GM23248 (cell line): Measurements from ENCODE around the gene FKBP1A. TPM values are rescaled to one million over a fixed set of nuclear protein-coding genes. Genes with fewer than 3 reads are reported as not detected.

Experiments used
- DNase-seq: peaks from one replicate; pipeline ENCODE4 v3.0.0-alpha.2; 2015
- H2AFZ ChIP-seq: fragments of 200-600 bp; sonication (generic); 2 replicates; pipeline ENCODE4 v1.6.1; 2016; ENCODE audit warnings: antibody characterized with exemption
- H3F3A ChIP-seq: fragments of 200-600 bp; sonication (generic); 2 replicates; pipeline ENCODE4 v1.6.1; 2016; ENCODE audit warnings: mild to moderate bottlenecking, antibody characterized with exemption, mixed run types; ENCODE audit not compliant: insufficient read depth
- H3K27ac ChIP-seq: fragments of 200-600 bp; sonication (generic); 2 replicates; pipeline ENCODE4 v1.5.1; 2016; ENCODE audit warnings: mild to moderate bottlenecking
- H3K27me3 ChIP-seq: fragments of 200-600 bp; sonication (generic); replicated peaks from 2 replicates; pipeline ENCODE4 v1.6.1; 2016; ENCODE audit warnings: mild to moderate bottlenecking; ENCODE audit not compliant: insufficient read depth
- H3K36me3 ChIP-seq: fragments of 200-600 bp; sonication (generic); 2 replicates; pipeline ENCODE4 v1.6.1; 2016; ENCODE audit warnings: low read depth, mild to moderate bottlenecking
- H3K4me1 ChIP-seq: fragments of 200-600 bp; sonication (generic); 2 replicates; pipeline ENCODE4 v1.6.1; 2016; ENCODE audit warnings: mild to moderate bottlenecking; ENCODE audit not compliant: insufficient read depth
- H3K4me2 ChIP-seq: fragments of 200-600 bp; sonication (generic); one replicate; pipeline ENCODE4 v1.6.1; 2016; ENCODE audit warnings: mild to moderate bottlenecking; ENCODE audit not compliant: unreplicated experiment
- H3K4me3 ChIP-seq: fragments of 200-600 bp; sonication (generic); 2 replicates; pipeline ENCODE4 v1.5.1; 2016; ENCODE audit warnings: mild to moderate bottlenecking
- H3K79me2 ChIP-seq: fragments of 200-600 bp; sonication (generic); 2 replicates; pipeline ENCODE4 v1.6.1; 2016; ENCODE audit warnings: mild to moderate bottlenecking; ENCODE audit not compliant: insufficient read depth
- H3K9ac ChIP-seq: fragments of 200-600 bp; sonication (generic); 2 replicates; pipeline ENCODE4 v1.6.1; 2016; ENCODE audit warnings: mild to moderate bottlenecking
- H3K9me2 ChIP-seq: fragments of 200-600 bp; sonication (generic); 2 replicates; pipeline ENCODE4 v1.6.1; 2016; ENCODE audit warnings: mixed run types, mild to moderate bottlenecking, moderate library complexity; ENCODE audit not compliant: insufficient read depth
- H3K9me3 ChIP-seq: fragments of 200-600 bp; sonication (generic); one replicate; pipeline ENCODE4 v1.6.1; 2017; ENCODE audit warnings: low read depth
- H4K20me1 ChIP-seq: fragments of 200-600 bp; sonication (generic); 2 replicates; pipeline ENCODE4 v1.6.0; 2016; ENCODE audit not compliant: insufficient read depth
- EZH2 ChIP-seq: fragments of 200-600 bp; sonication (generic); IDR thresholded peaks from 2 replicates; pipeline ENCODE4 v1.6.1; 2018; ENCODE audit warnings: antibody characterized with exemption, mild to moderate bottlenecking; ENCODE audit not compliant: insufficient read depth, poor library complexity, severe bottlenecking
- EZH2phosphoT487 ChIP-seq: fragments of 200-600 bp; sonication (generic); IDR thresholded peaks from 2 replicates; pipeline ENCODE4 v1.6.1; 2018; ENCODE audit warnings: antibody characterized with exemption, moderate library complexity, mild to moderate bottlenecking, low read depth; ENCODE audit not compliant: insufficient read depth
- WGBS, 2 experiments: methylation state at CpG; one replicate each; pipeline ENCODE4 v1.1.6; 2015 to 2017; ENCODE audit warnings: low lambda C conversion rate in 2 of 2, low coverage in 1 of 2; ENCODE audit errors: missing lambda C conversion rate in 2 of 2; 5-methylcytosine and 5-hydroxymethylcytosine counted together
- in situ Hi-C: fragments of 300-500 bp; cut with MboI; formaldehyde crosslinking; loops from 2 replicates; pipeline ENCODE4 v1.15.0; 2020
- polyA plus RNA-seq: library from polyadenylated mRNA; unstranded; fragments of >200 nt; fragmentation: Nextera tagmentation; extraction: Ambion mirVana; gene quantifications from 2 replicates; pipeline ENCODE4 v1.2.1, GENCODE V29; 2016
- total RNA-seq: library from RNA; depleted of rRNA; stranded (reverse); fragments of >200 nt; shearing (Covaris generic); gene quantifications from 2 replicates; pipeline ENCODE4 v1.2.3, GENCODE V29; 2014

Gene FKBP1A
- total and polyA plus RNA-seq, 2 experiments from 2014 or later, result 162 to 844 TPM

DNA sequence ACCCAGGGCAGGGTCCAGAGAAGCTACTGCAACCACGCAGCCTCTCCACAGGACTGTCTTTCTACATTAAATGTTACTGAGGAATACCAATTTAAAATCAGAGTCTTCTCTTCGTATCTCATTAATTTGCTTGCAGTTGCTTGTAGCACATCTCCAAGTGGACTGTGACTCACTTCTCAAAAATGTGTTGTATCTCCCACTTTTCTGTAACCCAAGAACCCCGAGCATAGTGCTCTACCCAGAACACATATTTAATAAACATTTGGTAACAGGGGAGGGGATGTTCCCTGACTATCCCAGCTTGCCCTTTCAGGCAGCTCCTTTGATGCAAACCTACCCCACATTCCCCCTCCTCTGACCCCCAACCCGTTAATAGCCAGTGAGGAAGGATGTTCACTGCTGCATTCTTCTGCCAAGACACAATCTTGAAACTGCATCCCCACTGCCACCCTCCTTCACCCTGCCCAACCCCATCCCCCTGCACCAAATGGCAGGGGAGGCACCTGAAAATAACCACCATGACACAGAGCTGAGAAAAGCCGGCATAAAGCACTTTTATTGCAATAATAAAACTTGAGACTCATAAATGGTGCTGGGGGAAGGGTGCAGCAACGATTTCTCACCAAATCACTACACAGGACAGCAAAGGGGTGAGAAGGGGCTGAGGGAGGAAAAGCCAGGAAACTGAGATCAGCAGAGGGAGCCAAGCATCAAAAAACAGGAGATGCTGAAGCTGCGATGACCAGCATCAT, 24.2 kb downstream of the FKBP1A start:
- H3K9me3 ChIP-seq, result no peaks in the 10 kb centered on the region
- H3F3A ChIP-seq, result peaks cover 22% of the 10 kb centered on the region; the same call in 1 of the 2 replicates
- no peak overlapping the region for H3K9ac ChIP-seq
- H3K27me3 ChIP-seq, result no peaks in the 10 kb centered on the region
- in situ Hi-C loops, result no loop called here
- H3K27ac ChIP-seq, result no peak overlapping the region
- DNase-seq, result peak; percentile 40
- H3K9me2 ChIP-seq, result no peaks in the 10 kb centered on the region
- no peak overlapping the region for H3K4me3 ChIP-seq
- TF ChIP-seq EZH2, result no peak
- TF ChIP-seq EZH2phosphoT487, result no peak
- H3K4me2 ChIP-seq, result peak overlapping the region; percentile 31
- H3K4me1 ChIP-seq, result peaks cover 32% of the 10 kb centered on the region
- 37 to 49% methylated on average over 7 of the region's 7 CpGs for WGBS, 2 experiments
- H3K79me2 ChIP-seq, result peaks cover 82% of the 10 kb centered on the region
- no peaks in the 10 kb centered on the region for H4K20me1 ChIP-seq
- peaks cover 7% of the 10 kb centered on the region for H3K36me3 ChIP-seq
- no peak overlapping the region for H2AFZ ChIP-seq

DNA sequence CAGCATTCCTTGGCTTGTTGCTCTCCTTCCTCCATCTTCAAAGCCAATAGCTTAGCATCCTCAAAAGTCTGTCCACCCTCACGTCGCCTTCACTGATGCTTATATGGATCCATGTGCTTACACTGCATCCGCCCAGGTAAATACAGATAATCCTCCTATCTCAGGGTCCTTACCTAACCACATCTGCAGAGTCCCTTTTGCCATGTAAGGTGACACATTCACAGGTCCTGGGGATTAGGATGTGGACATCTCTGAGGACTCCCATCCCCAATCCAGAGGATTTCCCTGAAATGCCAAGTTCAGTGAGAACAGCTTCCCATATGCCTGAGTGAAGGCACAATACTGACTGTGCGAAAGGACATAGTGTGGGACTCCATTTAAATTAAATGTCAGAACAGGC, 25.4 kb downstream of the FKBP1A start:
- no peak for DNase-seq
- H3K79me2 ChIP-seq, result peaks cover 71% of the 10 kb centered on the region
- no peak overlapping the region for H3K4me2 ChIP-seq
- H3K4me3 ChIP-seq, result no peak overlapping the region
- WGBS, 2 experiments, result 94 to 97% methylated on average over 4 of the region's 4 CpGs
- in situ Hi-C loops, result no loop called here
- peaks cover 32% of the 10 kb centered on the region for H3K4me1 ChIP-seq
- H4K20me1 ChIP-seq, result no peaks in the 10 kb centered on the region
- no peaks in the 10 kb centered on the region for H3K9me2 ChIP-seq
- peaks cover 7% of the 10 kb centered on the region for H3K36me3 ChIP-seq
- TF ChIP-seq EZH2phosphoT487, result no peak
- no peak for TF ChIP-seq EZH2
- no peak overlapping the region for H2AFZ ChIP-seq
- H3K27ac ChIP-seq, result no peak overlapping the region
- H3K27me3 ChIP-seq, result no peaks in the 10 kb centered on the region
- peaks cover 22% of the 10 kb centered on the region; the same call in 1 of the 2 replicates for H3F3A ChIP-seq
- H3K9ac ChIP-seq, result no peak overlapping the region
- H3K9me3 ChIP-seq, result no peaks in the 10 kb centered on the region

DNA sequence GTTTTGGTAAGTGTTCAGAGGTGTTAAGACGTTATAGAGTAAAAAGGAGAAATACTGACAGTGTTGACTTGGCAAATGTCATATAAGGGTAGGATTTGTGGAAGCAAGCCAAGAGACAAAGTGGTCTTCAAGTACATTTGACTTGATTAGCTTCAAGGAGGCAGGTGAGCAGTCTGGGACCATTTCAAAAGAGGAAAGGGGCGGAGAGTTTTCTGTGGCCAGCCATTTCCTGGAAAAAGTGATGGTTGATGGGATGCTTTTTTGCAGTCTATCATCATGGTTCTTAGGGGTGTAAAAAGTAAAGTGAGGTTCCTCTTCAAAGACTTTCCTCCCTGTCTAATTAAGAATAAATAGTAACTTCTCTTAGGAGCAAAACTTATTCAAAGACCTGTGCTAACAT, 28.7 kb downstream of the FKBP1A start:
- no peak overlapping the region for H3K9ac ChIP-seq
- 85 to 88% methylated on average over 2 of the region's 2 CpGs for WGBS, 2 experiments
- no peaks in the 10 kb centered on the region for H3K27me3 ChIP-seq
- H3F3A ChIP-seq, result peaks cover 26% of the 10 kb centered on the region
- H3K4me1 ChIP-seq, result peaks cover 10% of the 10 kb centered on the region
- in situ Hi-C loops, result no loop called here
- H3K27ac ChIP-seq, result no peak overlapping the region
- H3K79me2 ChIP-seq, result peaks cover 62% of the 10 kb centered on the region
- no peak for TF ChIP-seq EZH2phosphoT487
- TF ChIP-seq EZH2, result no peak
- H3K36me3 ChIP-seq, result peaks cover 23% of the 10 kb centered on the region
- no peak for DNase-seq
- no peaks in the 10 kb centered on the region for H3K9me2 ChIP-seq
- no peak overlapping the region for H2AFZ ChIP-seq
- no peaks in the 10 kb centered on the region for H4K20me1 ChIP-seq
- H3K4me3 ChIP-seq, result no peak overlapping the region
- H3K9me3 ChIP-seq, result no peaks in the 10 kb centered on the region
- no peak overlapping the region for H3K4me2 ChIP-seq

GRCh38 chr20:1363522-1363921, 29.3 kb downstream of the FKBP1A start:
- Histone ChIP-seq H3K36me3 (peaks cover 23% of the 10 kb centered on the region), H3K79me2 (peaks cover 63% of the 10 kb centered on the region), H4K20me1 (no peaks in the 10 kb centered on the region), H3K9me3 (no peaks in the 10 kb centered on the region), H3K9me2 (no peaks in the 10 kb centered on the region), H3K4me3 (no peak overlapping the region), H2AFZ (no peak overlapping the region), H3K27ac (no peak overlapping the region), H3F3A (peaks cover 26% of the 10 kb centered on the region), H3K27me3 (no peaks in the 10 kb centered on the region), H3K4me1 (peaks cover 5% of the 10 kb centered on the region), H3K4me2 (no peak overlapping the region), H3K9ac (no peak overlapping the region)
- in situ Hi-C loops, result no loop called here
- TF ChIP-seq EZH2phosphoT487 (no peak), EZH2 (no peak)
- WGBS, 2 experiments, result 89 to 92% methylated on average over 5 of the region's 5 CpGs
- no peak for DNase-seq
